Adrenal gland (tissue), 12 donors: ENCODE results near the gene SLC16A10. TPM values are rescaled to one million over a fixed set of nuclear protein-coding genes. Genes with fewer than 3 reads are reported as not detected.
"Not testable (repeated sequence)": the region's sequence is repeated elsewhere in the genome, so short reads cannot be mapped to it uniquely, and the experiment has no call there.

Experiments used
- DNase-seq, 7 donors: peaks; one replicate each; pipeline ENCODE4 v3.0.0-alpha.2; 2019 to 2020
- H3K27ac ChIP-seq, 5 donors: fragments of 200-600 bp; sonication (generic) in 4 of 5; 1 replicate in 3 of 5; 2 replicates in 2 of 5; pipeline versions ENCODE4 v1.5.1 to v1.8.0; 2016 to 2020; ENCODE audit warnings: mild to moderate bottlenecking in 1 of 5
- H3K27me3 ChIP-seq: fragments of 200-600 bp; 2 replicates; pipeline ENCODE4 v1.8.0; 2021
- H3K36me3 ChIP-seq, 2 donors: fragments of 200-600 bp; replicated peaks in 1 of 2; 1 replicate in 1 of 2; 2 replicates in 1 of 2; pipeline versions ENCODE4 v1.5.1 to v1.8.0; 2018 to 2022
- H3K4me1 ChIP-seq, 2 donors: fragments of 200-600 bp; replicated peaks in 1 of 2; 1 replicate in 1 of 2; 2 replicates in 1 of 2; pipeline versions ENCODE4 v1.5.1 to v1.8.0; 2018 to 2021
- H3K4me3 ChIP-seq, 4 donors: fragments of 200-600 bp; sonication (generic) in 3 of 4; one replicate each; pipeline ENCODE4 v1.5.1; 2016 to 2018
- H3K9me3 ChIP-seq, 3 donors: fragments of 200-600 bp; sonication (generic) in 1 of 3; replicated peaks in 1 of 3; 1 replicate in 2 of 3; 2 replicates in 1 of 3; pipeline versions ENCODE4 v1.5.1 to v1.8.0; 2016 to 2021
- POLR2A ChIP-seq, 2 donors: fragments of 450-650 bp; IDR thresholded peaks; one replicate each; pipeline ENCODE4 v1.6.1; 2017; ENCODE audit warnings: antibody characterized with exemption in 2 of 2, mild to moderate bottlenecking in 2 of 2, moderate library complexity in 1 of 2
- WGBS, 4 donors: extraction: QIAGEN DNeasy Blood & Tissue Kit in 2 of 4; methylation state at CpG; one replicate each; pipeline versions ENCODE4 v1.1.5 to v1.1.7; 2013 to 2017; 5-methylcytosine and 5-hydroxymethylcytosine counted together
- intact Hi-C, 2 donors: fragments of 100-400 bp; cut with DNase I; formaldehyde crosslinking; loops; one replicate each; pipeline versions ENCODE4 v1.14.1 to v1.15.0; 2022 to 2023
- polyA plus RNA-seq, 3 donors: library from polyadenylated mRNA; stranded (reverse); fragments of 200-250 nt in 2 of 3; fragments of 350-450 nt in 1 of 3; fragmentation: Illumina TruSeq in 1 of 3; extraction: RNeasy Lipid Tissue Mini Kit (QIAGEN cat#74804) in 1 of 3; gene quantifications; one replicate each; pipeline ENCODE4 v1.2.3, GENCODE V29; 2013 to 2014
- total RNA-seq, 9 donors: library from RNA; depleted of rRNA in 4 of 9; stranded (reverse); fragments of >200 nt in 4 of 9; fragments of 120-200 nt in 1 of 9; fragmentation: NEBNext Ultra II Directional in 1 of 9; extraction: Animal tissue kit (Norgen Biotek cat#: 25700) in 1 of 9; gene quantifications; one replicate each; pipeline versions ENCODE4 v1.1.0 to v1.2.4, GENCODE V29; 2013 to 2023
- TF ChIP-seq, protein P1 (sequence below), 6 experiments: fragments of 450-650 bp in 4 of 6; fragments of 200-600 bp in 2 of 6; sonication (generic) in 1 of 6; IDR thresholded peaks; 1 replicate in 5 of 6; 2 replicates in 1 of 6; pipeline versions ENCODE4 v1.5.1 to v1.8.0; 2016 to 2021; ENCODE audit warnings: antibody characterized with exemption in 6 of 6, mild to moderate bottlenecking in 2 of 6, moderate library complexity in 1 of 6
- donor health status: healthy with polysubstance abuse.
- donor health status: Bipolar disorder and iron deficiency.
- donor health status: DM: yes; HTN: yes; CAD: no.
- donor health status: DM: no; HTN: no; CAD: no.
- donor health status: DM: no; HTN: no; CAD: no.
- donor health status: DM: yes; HTN: yes; CAD: no.

Gene SLC16A10
- total and polyA plus RNA-seq, 12 donors = 4.6 to 97.0 (median 24.9) TPM

DNA sequence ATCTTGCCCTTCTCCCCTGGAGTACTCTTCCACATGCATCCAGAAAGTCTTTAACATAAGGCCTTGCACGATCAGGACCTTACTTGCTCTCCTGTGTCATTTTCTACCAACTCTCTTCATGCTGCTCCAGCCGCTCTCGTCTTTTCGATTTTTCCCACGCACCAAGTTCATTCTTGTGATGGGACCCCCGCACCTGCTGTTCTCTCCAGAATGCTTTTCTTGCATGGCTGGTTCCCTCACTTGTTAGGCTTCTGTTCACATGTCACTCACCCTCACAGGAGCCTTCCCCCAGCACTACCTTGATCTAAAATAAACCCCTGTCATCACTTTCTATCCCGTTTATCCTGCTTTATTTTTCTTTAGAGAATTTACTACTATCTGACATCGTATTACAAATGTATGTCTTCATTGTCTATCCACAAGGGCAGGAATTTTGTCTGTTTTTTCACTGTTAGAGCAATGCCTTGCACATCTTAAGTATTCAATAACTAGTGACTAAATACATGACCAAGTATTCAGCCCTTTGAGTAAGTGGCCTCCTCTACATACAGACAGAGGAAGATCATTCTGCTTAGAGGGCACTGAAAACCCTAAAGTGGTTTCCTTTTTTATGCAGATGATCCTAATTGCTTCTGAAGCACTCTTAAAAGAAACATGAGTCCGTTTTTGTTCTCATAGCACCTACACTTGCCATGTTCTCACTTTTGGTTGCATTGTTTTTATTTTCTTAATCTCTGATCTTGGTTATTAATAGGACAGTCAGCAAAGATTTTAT lies 166.9 kb downstream of the SLC16A10 start:
- WGBS, 4 donors = 79 to 81% (median 80%) methylated on average over 9 of the region's 9 CpGs
- H3K9me3 ChIP-seq = no peaks in the 10 kb centered on the region
- DNase-seq = no peak
- no peak overlapping the region for H3K4me3 ChIP-seq
- H3K36me3 ChIP-seq = no peaks in the 10 kb centered on the region
- intact Hi-C loops = no loop called here
- no peak for TF ChIP-seq POLR2A (IDR thresholded peaks at IDR 0.05)
- TF ChIP-seq, protein P1, sequence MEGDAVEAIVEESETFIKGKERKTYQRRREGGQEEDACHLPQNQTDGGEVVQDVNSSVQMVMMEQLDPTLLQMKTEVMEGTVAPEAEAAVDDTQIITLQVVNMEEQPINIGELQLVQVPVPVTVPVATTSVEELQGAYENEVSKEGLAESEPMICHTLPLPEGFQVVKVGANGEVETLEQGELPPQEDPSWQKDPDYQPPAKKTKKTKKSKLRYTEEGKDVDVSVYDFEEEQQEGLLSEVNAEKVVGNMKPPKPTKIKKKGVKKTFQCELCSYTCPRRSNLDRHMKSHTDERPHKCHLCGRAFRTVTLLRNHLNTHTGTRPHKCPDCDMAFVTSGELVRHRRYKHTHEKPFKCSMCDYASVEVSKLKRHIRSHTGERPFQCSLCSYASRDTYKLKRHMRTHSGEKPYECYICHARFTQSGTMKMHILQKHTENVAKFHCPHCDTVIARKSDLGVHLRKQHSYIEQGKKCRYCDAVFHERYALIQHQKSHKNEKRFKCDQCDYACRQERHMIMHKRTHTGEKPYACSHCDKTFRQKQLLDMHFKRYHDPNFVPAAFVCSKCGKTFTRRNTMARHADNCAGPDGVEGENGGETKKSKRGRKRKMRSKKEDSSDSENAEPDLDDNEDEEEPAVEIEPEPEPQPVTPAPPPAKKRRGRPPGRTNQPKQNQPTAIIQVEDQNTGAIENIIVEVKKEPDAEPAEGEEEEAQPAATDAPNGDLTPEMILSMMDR (IDR thresholded peaks at IDR 0.05) = no peak
- peaks cover 0 to 4% of the 10 kb centered on the region in 2 donors for H3K4me1 ChIP-seq
- no peak overlapping the region for H3K27ac ChIP-seq
- no peaks in the 10 kb centered on the region for H3K27me3 ChIP-seq

DNA sequence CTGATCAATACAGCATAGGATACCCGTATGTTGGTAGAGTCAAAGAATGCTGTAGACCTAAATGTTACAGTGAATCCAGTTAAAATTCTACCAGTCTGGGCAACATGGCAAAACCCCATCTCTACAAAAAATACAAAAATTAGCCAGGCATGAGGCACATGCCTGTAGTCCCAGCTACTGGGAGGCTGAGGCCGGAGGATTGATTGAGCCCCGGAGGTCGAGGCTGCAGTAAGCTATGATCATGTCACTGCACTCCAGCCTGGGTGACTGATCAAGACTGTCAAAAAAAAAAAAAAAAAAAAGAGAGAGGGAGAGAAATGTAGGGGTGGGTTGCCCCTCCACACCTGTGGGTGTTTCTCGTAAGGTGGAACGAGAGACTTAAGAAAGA lies 167.5 kb downstream of the SLC16A10 start:
- DNase-seq = no peak
- Histone ChIP-seq H3K36me3 (no peaks in the 10 kb centered on the region), H3K9me3 (no peaks in the 10 kb centered on the region), H3K4me1 (peaks cover 0 to 6% of the 10 kb centered on the region in 2 donors), H3K4me3 (no peak overlapping the region), H3K27ac (no peak overlapping the region), H3K27me3 (no peaks in the 10 kb centered on the region)
- WGBS, 4 donors = 87 to 91% (median 89%) methylated on average over 6 of the region's 6 CpGs
- intact Hi-C loops = loop anchor here in 1 of 2 donors (5.0 kb wide), 1 partner anchor 388 kb away; no protein-coding TSS in a partner anchor
- TF ChIP-seq POLR2A (IDR thresholded peaks at IDR 0.05) = no peak
- TF ChIP-seq, protein P1 (IDR thresholded peaks at IDR 0.05) = no peak

DNA sequence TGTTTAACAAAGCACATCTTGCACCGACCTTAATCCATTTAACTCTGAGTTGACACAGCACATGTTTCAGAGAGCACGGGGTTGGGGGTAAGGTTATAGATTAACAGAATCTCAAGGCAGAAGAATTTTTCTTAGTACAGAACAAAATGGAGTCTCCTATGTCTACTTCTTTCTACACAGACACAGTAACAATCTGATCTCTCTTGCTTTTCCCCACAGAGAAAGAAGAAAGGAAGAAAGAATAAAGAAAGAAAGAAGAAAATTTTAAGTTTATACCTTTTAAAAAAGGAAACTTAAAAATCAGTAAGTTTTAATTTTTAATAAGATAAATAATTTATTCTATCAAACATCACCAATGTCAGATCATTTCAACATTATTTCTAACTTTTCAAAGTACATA lies 168.5 kb downstream of the SLC16A10 start:
- not testable (repeated sequence) for H3K4me3 ChIP-seq, H3K27ac ChIP-seq, H3K9me3 ChIP-seq, H3K36me3 ChIP-seq, H3K27me3 ChIP-seq, DNase-seq
- 23 to 59% (median 56%) methylated on average over 2 of the region's 2 CpGs for WGBS, 4 donors
- H3K4me1 ChIP-seq = peaks cover 0 to 17% of the 10 kb centered on the region in 2 donors
- intact Hi-C loops = loop anchor here in 1 of 2 donors (5.0 kb wide), 1 partner anchor 386 kb away; no protein-coding TSS in a partner anchor

DNA sequence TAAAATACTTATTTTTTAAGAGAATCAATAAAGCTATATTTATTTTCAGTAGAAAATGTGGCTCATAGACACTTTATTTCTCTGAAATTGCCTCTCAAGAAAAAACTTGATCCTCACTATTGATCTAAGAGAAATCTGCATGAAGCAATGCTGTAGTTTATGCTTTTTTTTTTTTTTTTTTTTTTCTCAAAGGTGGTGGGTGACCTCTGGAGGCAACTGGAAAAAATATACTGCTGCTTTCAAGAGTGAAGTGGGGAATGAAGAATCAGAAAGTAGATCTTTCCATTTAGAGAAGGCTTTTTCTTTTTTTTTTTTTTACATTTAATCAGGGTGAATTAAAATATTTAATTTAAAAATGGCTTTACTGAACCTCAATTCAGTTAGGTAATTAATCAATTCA lies 169.3 kb downstream of the SLC16A10 start:
- Histone ChIP-seq H3K36me3 (no peaks in the 10 kb centered on the region), H3K27me3 (no peaks in the 10 kb centered on the region), H3K27ac (no peak overlapping the region), H3K4me3 (no peak overlapping the region), H3K9me3 (no peaks in the 10 kb centered on the region), H3K4me1 (peaks cover 0 to 17% of the 10 kb centered on the region in 2 donors)
- TF ChIP-seq POLR2A (IDR thresholded peaks at IDR 0.05) = no peak
- TF ChIP-seq, protein P1 (IDR thresholded peaks at IDR 0.05) = no peak
- intact Hi-C loops = loop anchor here in 1 of 2 donors (5.0 kb wide), 1 partner anchor 386 kb away; no protein-coding TSS in a partner anchor
- DNase-seq = no peak
